Naive thymus-derived CD4-positive, alpha-beta T cell (primary cell): ENCODE data around the gene NLGN2. TPM values are rescaled to one million over a fixed set of nuclear protein-coding genes. Genes with fewer than 3 reads are reported as not detected.
A peak's percentile ranks its signal among the peaks of the same experiment; 100 is the strongest.

Experiments used
- ATAC-seq: fragments of 150-1000 bp; cut with Tn5 transposase; 2 replicates; pipeline ENCODE4 v1.10.0; 2021; ENCODE audit warnings: mild to moderate bottlenecking, moderate library complexity
- CTCF ChIA-PET: fragments of 350-600 bp; sonication (Branson Sonifier 250); formaldehyde crosslinking; loops from one replicate; lab custom pipeline; 2021; ENCODE audit warnings: antibody characterized with exemption; lab: Charles Lee
- POLR2A ChIA-PET: fragments of 350-600 bp; sonication (Branson Sonifier 250); formaldehyde crosslinking; loops from one replicate; lab custom pipeline; 2021; ENCODE audit warnings: antibody characterized with exemption, inconsistent platforms; lab: Charles Lee
- DNase-seq, 9 donors: peaks; one replicate each; pipeline versions ENCODE4 v3.0.0 to v3.0.0-alpha.2; 2020 to 2022; ENCODE audit warnings: mixed read lengths in 1 of 9
- H3K27ac ChIP-seq: one replicate; pipeline ENCODE4 v1.7.0; 2013; ENCODE audit warnings: mild to moderate bottlenecking, low read depth, low read length, moderate library complexity
- H3K27me3 ChIP-seq, 2 donors: one replicate each; pipeline ENCODE4 v1.7.0; 2013; ENCODE audit warnings: low read length in 2 of 2, mild to moderate bottlenecking in 2 of 2, moderate library complexity in 2 of 2; ENCODE audit not compliant: control insufficient read depth in 2 of 2, insufficient read depth in 2 of 2
- H3K36me3 ChIP-seq, 3 experiments: 1 replicate in 2 of 3; 2 replicates in 1 of 3; pipeline ENCODE4 v1.7.0; 2013; ENCODE audit warnings: low read length in 3 of 3, mild to moderate bottlenecking in 3 of 3, moderate library complexity in 1 of 3; ENCODE audit not compliant: insufficient read depth in 3 of 3, control insufficient read depth in 2 of 3
- H3K4me1 ChIP-seq, 2 donors: one replicate each; pipeline ENCODE4 v1.7.0; 2013; ENCODE audit warnings: low read length in 2 of 2, mild to moderate bottlenecking in 2 of 2, moderate library complexity in 1 of 2; ENCODE audit not compliant: control insufficient read depth in 2 of 2, insufficient read depth in 2 of 2
- H3K4me3 ChIP-seq: 2 replicates; pipeline ENCODE4 v1.7.0; 2013; ENCODE audit warnings: mild to moderate bottlenecking, low read length
- H3K9me3 ChIP-seq, 3 experiments: 1 replicate in 2 of 3; 2 replicates in 1 of 3; pipeline ENCODE4 v1.7.0; 2013; ENCODE audit warnings: low read length in 3 of 3; ENCODE audit not compliant: control insufficient read depth in 2 of 3
- H3K27ac Mint-ChIP-seq, 9 donors: one replicate each; pipeline ENCODE4 v1.8.0; 2020 to 2022; ENCODE audit warnings: mixed read lengths in 9 of 9, mild to moderate bottlenecking in 8 of 9, moderate library complexity in 5 of 9, inconsistent platforms in 2 of 9
- H3K27me3 Mint-ChIP-seq, 5 donors: one replicate each; pipeline ENCODE4 v1.8.0; 2021 to 2022; ENCODE audit warnings: mixed read lengths in 5 of 5, mild to moderate bottlenecking in 1 of 5
- H3K36me3 Mint-ChIP-seq, 5 donors: one replicate each; pipeline ENCODE4 v1.8.0; 2020 to 2022; ENCODE audit warnings: mixed read lengths in 5 of 5, mild to moderate bottlenecking in 3 of 5, inconsistent platforms in 1 of 5
- H3K4me1 Mint-ChIP-seq, 7 donors: one replicate each; pipeline ENCODE4 v1.8.0; 2020 to 2022; ENCODE audit warnings: mixed read lengths in 7 of 7, mild to moderate bottlenecking in 3 of 7, inconsistent platforms in 1 of 7
- H3K4me3 Mint-ChIP-seq, 10 donors: one replicate each; pipeline ENCODE4 v1.8.0; 2020 to 2022; ENCODE audit warnings: mild to moderate bottlenecking in 10 of 10, mixed read lengths in 10 of 10, moderate library complexity in 6 of 10, inconsistent platforms in 2 of 10
- H3K9me3 Mint-ChIP-seq, 11 donors: one replicate each; pipeline ENCODE4 v1.8.0; 2020 to 2022; ENCODE audit warnings: mixed read lengths in 11 of 11, mild to moderate bottlenecking in 4 of 11, inconsistent platforms in 1 of 11, moderate library complexity in 1 of 11
- intact Hi-C, 2 donors: fragments of 100-400 bp; cut with micrococcal nuclease; formaldehyde crosslinking; loops; one replicate each; pipeline ENCODE4 v1.15.1; 2023
- polyA plus RNA-seq, 2 donors: library from polyadenylated mRNA; unstranded; fragments of 300-500 nt; fragmentation: Illumina TruSeq; gene quantifications; one replicate each; pipeline ENCODE4 v1.2.3, GENCODE V29; 2021
- total RNA-seq, 6 experiments: library from RNA in 5 of 6; stranded (reverse) in 5 of 6; gene quantifications; 1 replicate in 5 of 6; 2 replicates in 1 of 6; pipeline ENCODE4 v1.2.3 and lab custom pipeline; 2021 to 2026

NLGN2 gene
- total and polyA plus RNA-seq, 7 experiments from 2014 or later = 0.20 to 17.8 (median 8.6) TPM

DNA sequence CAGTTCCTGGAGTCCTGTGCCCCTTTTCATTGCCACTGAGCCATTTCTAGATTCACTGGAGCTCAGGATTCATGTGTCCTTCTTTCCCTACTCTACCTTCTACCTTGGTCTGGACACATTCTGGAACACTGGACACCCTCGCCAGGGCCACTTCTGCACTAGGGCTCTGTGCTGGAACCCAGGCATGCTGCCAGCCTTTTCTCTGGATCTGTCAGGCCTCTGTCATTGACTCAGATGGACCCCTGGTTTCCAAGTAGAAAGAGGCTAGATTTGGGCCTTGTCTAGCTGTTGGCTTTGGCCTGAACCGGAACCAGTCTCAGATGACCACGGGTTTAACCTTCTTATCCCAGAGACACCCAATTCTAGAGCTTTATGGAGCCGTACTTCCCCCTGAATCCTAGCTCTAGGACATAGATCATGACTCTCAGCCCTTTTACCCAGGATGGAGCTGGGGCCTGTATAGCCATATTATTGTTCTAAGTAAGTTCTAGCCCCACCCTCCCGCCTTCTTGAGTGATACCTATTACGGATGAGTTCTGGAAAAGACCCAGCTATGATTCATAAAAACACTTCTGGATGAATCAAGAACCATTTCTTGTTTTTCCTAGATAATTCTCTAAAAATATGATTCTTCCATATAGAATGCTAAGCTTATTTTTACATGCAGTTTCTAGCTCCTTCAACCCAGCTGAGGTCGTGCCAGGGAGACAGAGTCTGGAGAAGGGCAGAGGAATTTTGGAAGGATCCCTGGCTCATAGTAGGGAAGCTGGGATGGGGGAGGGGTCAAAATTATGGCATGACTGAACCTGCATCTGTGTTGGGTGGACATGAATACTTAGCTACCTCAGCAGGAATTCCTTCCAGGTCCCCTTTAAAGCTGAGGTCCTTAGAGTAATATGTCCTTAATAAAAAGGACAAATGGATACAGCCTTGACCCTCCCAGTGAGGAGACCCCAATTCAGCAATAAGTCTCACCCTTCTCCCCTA is 36.1 kb downstream of the NLGN2 start:
- H3K36me3 Mint-ChIP-seq = peaks cover 0 to 41% (median 5%) of the 10 kb centered on the region in 5 donors
- H3K27ac Mint-ChIP-seq = no peak overlapping the region
- intact Hi-C loops = no loop called here
- peaks cover 13 to 34% of the 10 kb centered on the region in 2 donors for H3K27me3 ChIP-seq
- peaks cover 4 to 37% of the 10 kb centered on the region in 2 donors for H3K4me1 ChIP-seq
- H3K4me1 Mint-ChIP-seq = peaks cover 27 to 47% (median 38%) of the 10 kb centered on the region in 7 donors
- H3K36me3 ChIP-seq = no peaks in the 10 kb centered on the region
- ATAC-seq (no peak), DNase-seq (no peak)
- ChIA-PET CTCF (interaction anchor here (0.5 to 1.4 kb wide), 4 partner anchors 75 to 172 kb away, joined by 3 to 5 read pairs (median 4); no protein-coding TSS in a partner anchor), POLR2A (interaction anchor here (0.7 to 7.5 kb wide), 5 partner anchors 7 to 41 kb away, joined by 3 to 79 read pairs (median 35); partner anchors contain the start of genes POLR2A, TMEM102 and ZBTB4)
- H3K27me3 Mint-ChIP-seq = peaks cover 49 to 72% (median 64%) of the 10 kb centered on the region in 5 donors
- H3K9me3 Mint-ChIP-seq = peaks cover 0 to 7% (median 0%) of the 10 kb centered on the region in 11 donors
- no peak overlapping the region for H3K27ac ChIP-seq
- no peak overlapping the region for H3K4me3 ChIP-seq
- H3K9me3 ChIP-seq = no peaks in the 10 kb centered on the region
- H3K4me3 Mint-ChIP-seq = peak overlapping the region in 4 of 10 donors; percentile 16 to 89 (median 48)

DNA sequence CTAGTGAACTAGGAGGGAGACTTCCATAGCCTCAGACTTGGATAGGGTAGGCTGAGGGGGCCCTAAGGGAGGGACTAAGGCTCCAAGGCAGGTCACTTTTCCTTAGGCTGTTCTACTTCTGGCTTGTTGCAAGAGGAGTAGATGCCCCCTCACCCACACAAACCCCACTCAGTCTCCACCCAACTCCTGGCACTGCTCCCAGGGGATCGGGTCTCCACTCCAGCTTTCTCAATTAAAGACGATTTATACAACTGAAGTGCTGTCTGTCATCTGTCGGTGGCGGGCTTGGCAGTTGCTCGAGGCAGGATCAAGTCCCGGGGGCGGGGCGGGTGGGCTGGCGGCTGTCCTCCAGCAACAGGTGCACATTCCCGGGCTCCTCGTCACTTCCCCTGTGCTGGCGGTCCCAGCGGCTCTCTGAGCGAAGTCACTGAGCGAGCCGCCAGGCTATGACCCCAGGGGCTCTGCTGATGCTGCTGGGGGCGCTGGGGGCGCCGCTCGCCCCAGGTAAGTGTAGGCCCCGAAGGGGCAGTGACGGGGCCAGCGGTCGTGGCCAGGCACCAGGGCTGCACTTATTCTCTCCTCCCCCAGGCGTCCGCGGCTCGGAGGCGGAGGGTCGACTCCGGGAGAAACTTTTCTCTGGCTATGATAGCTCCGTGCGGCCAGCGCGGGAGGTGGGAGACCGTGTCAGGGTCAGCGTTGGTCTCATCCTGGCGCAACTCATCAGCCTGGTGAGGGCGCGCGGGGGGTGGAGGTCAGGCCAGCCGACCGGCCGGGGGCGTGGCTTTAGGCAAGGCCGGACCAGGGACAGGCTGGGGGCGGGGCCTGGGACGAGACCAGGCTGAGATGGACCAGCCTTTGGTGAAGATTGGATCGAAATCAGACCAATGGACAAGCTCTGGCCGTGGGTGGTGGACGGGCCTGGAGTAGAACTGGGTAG is 37.3 kb downstream of the NLGN2 start, which contains the start of gene CHRNB1:
CHRNB1 (plus strand) TSS at position 380 of the 937 bp plus-strand sequence; CDS start at position 447, 67 bp downstream.
- intact Hi-C loops = loop anchor here in 1 of 2 donors (1.0 kb wide), 1 partner anchor 10 kb away; no protein-coding TSS in a partner anchor
- CTCF ChIA-PET = interaction anchor here (0.8 to 1.5 kb wide), 4 partner anchors 8 to 116 kb away, joined by 3 to 5 read pairs (median 4); no protein-coding TSS in a partner anchor
- Histone ChIP-seq H3K4me3 (peak within 1 kb of the TSS; percentile 30), H3K36me3 (no peaks in the 10 kb centered on the region), H3K27me3 (peaks cover 9 to 34% of the 10 kb centered on the region in 2 donors), H3K9me3 (no peaks in the 10 kb centered on the region), H3K27ac (no peak within 1 kb of the TSS), H3K4me1 (peaks cover 4 to 28% of the 10 kb centered on the region in 2 donors)
- ATAC-seq (peak; percentile 74), DNase-seq (peak in 2 of 9 donors; percentile 23 to 49)
- peak within 1 kb of the TSS; percentile 75 to 89 (median 84) for H3K4me3 Mint-ChIP-seq
- H3K27me3 Mint-ChIP-seq = peaks cover 44 to 68% (median 58%) of the 10 kb centered on the region in 5 donors
- POLR2A ChIA-PET = interaction anchor here (0.6 to 7.5 kb wide), 8 partner anchors 8 to 113 kb away, joined by 3 to 79 read pairs (median 11); partner anchors contain the start of genes POLR2A, TMEM102 and ZBTB4
- peaks cover 23 to 39% (median 32%) of the 10 kb centered on the region in 7 donors for H3K4me1 Mint-ChIP-seq
- H3K9me3 Mint-ChIP-seq = peaks cover 0 to 5% (median 0%) of the 10 kb centered on the region in 11 donors
- peak within 1 kb of the TSS in 5 of 9 donors; percentile 26 to 90 (median 39) for H3K27ac Mint-ChIP-seq
- peaks cover 0 to 41% (median 6%) of the 10 kb centered on the region in 5 donors for H3K36me3 Mint-ChIP-seq

DNA sequence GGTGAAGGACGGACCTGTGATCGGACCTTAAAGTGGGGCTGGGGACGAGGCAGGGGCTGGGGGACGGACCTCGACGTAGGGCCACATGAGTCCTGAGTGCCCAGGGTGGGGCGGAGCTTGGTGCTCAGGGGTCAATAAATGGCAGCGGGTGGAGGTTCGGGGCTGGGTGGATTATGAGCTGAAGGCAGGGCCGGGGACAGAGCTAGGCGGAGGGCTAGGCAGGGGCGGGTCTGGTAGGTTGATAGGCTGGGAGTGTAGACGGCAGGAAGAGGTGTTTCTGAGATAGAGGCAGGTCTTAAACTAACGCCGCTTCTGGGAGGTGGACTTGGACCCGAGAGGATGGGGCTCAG is 37.9 kb downstream of the NLGN2 start:
- H3K4me3 ChIP-seq = peak overlapping the region; percentile 30
- H3K27ac Mint-ChIP-seq = peak overlapping the region in 5 of 9 donors; percentile 26 to 90 (median 39)
- peak in 5 of 9 donors; percentile 35 to 52 (median 41) for DNase-seq
- H3K27ac ChIP-seq = no peak overlapping the region
- intact Hi-C loops = loop anchor here in 1 of 2 donors (1.0 kb wide), 1 partner anchor 10 kb away; no protein-coding TSS in a partner anchor
- ChIA-PET POLR2A (interaction anchor here (0.6 to 7.5 kb wide), 11 partner anchors 9 to 131 kb away, joined by 3 to 79 read pairs (median 3); partner anchors contain the start of genes POLR2A, SENP3, TMEM102 and ZBTB4), CTCF (interaction anchor here (0.6 to 1.5 kb wide), 6 partner anchors 8 to 207 kb away, joined by 3 to 5 read pairs (median 3); no protein-coding TSS in a partner anchor)
- peaks cover 9 to 31% of the 10 kb centered on the region in 2 donors for H3K27me3 ChIP-seq
- H3K4me3 Mint-ChIP-seq = peak overlapping the region; percentile 75 to 89 (median 84)
- no peaks in the 10 kb centered on the region for H3K36me3 ChIP-seq
- H3K4me1 ChIP-seq = peaks cover 4 to 22% of the 10 kb centered on the region in 2 donors
- H3K27me3 Mint-ChIP-seq = peaks cover 39 to 63% (median 52%) of the 10 kb centered on the region in 5 donors
- peak; percentile 77 for ATAC-seq
- H3K36me3 Mint-ChIP-seq = peaks cover 0 to 44% (median 6%) of the 10 kb centered on the region in 5 donors
- H3K9me3 Mint-ChIP-seq = peaks cover 0 to 5% (median 0%) of the 10 kb centered on the region in 11 donors
- H3K9me3 ChIP-seq = no peaks in the 10 kb centered on the region
- peaks cover 19 to 34% (median 26%) of the 10 kb centered on the region in 7 donors for H3K4me1 Mint-ChIP-seq

DNA sequence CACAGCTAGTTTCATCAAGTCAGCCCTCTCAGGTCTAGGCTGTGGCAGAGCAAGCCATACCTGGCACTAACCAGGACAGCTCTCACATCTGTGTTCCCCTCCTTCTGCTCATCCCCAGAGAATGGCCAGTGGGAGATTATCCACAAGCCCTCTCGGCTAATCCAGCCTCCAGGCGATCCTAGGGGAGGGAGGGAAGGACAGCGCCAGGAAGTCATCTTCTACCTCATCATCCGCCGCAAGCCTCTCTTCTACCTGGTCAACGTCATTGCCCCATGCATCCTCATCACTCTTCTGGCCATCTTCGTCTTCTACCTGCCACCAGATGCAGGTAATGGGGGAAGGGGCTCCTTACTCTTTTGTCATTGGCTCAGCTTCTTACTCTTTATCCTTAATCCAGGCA is 40.8 kb downstream of the NLGN2 start:
- Histone ChIP-seq H3K4me1 (peaks cover 4 to 17% of the 10 kb centered on the region in 2 donors), H3K27ac (no peak overlapping the region), H3K27me3 (peaks cover 5 to 17% of the 10 kb centered on the region in 2 donors), H3K9me3 (no peaks in the 10 kb centered on the region), H3K4me3 (no peak overlapping the region), H3K36me3 (no peaks in the 10 kb centered on the region)
- Mint-ChIP-seq H3K27ac (peak overlapping the region in 1 of 9 donors; percentile 2), H3K9me3 (peaks cover 0 to 5% (median 0%) of the 10 kb centered on the region in 11 donors), H3K27me3 (peaks cover 24 to 38% (median 30%) of the 10 kb centered on the region in 5 donors), H3K36me3 (peaks cover 0 to 37% (median 6%) of the 10 kb centered on the region in 5 donors), H3K4me3 (no peak overlapping the region), H3K4me1 (peaks cover 19 to 37% (median 29%) of the 10 kb centered on the region in 7 donors)
- ATAC-seq = no peak
- ChIA-PET POLR2A (interaction anchor here (5.5 to 6.1 kb wide), 2 partner anchors 12 to 36 kb away, joined by 35 to 43 read pairs; partner anchors contain the start of genes POLR2A and TMEM102), CTCF (interaction anchor here (1.0 kb wide), 1 partner anchor 13 kb away, joined by 3 read pairs; the partner anchor contains the start of gene TMEM102)
- intact Hi-C loops = no loop called here
- no peak for DNase-seq

DNA sequence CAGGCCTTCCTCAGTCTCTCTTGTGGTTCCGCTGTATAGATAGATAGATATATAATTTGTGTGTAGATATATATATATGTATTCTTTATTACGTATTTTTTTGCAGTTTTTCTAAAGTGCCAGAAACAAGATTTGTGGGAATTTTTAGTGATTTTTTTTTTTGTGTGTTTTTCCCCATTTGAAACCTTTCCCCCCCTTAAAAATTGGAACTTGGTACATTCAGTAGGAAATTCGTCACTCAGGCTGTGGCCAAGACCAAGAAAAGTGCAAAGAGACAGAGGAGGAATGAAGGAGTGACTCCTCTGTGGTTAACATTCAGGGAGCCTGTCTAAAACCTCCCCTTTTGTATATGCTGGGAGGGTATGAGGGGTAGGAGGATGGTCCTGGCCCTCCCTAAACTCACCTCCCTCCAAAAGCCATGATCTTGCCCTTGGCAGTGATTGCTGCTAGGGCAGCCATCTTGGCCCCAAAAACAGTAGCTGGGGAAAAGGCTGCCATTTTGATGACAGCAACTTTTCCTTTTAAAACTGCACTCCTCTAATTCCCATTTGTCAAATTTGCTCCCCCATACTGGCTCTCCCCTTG is 52.4 kb downstream of the NLGN2 start:
- Mint-ChIP-seq H3K36me3 (peaks cover 0 to 25% (median 4%) of the 10 kb centered on the region in 5 donors), H3K4me1 (peaks cover 4 to 31% (median 25%) of the 10 kb centered on the region in 7 donors), H3K27me3 (no peaks in the 10 kb centered on the region), H3K27ac (peak overlapping the region in 1 of 9 donors; percentile 36), H3K9me3 (peaks cover 0 to 4% (median 0%) of the 10 kb centered on the region in 11 donors), H3K4me3 (no peak overlapping the region)
- Histone ChIP-seq H3K36me3 (peaks cover 0 to 29% (median 5%) of the 10 kb centered on the region in 3 experiments), H3K4me1 (peaks cover 8 to 9% of the 10 kb centered on the region in 2 donors), H3K9me3 (no peaks in the 10 kb centered on the region), H3K27ac (no peak overlapping the region), H3K4me3 (no peak overlapping the region), H3K27me3 (no peaks in the 10 kb centered on the region)
- ATAC-seq (no peak), DNase-seq (no peak)
- intact Hi-C loops = loop anchor here in 1 of 2 donors (5.0 kb wide), 1 partner anchor 68 kb away; the partner anchor contains the start of gene PLSCR3
- ChIA-PET CTCF (interaction anchor here (0.6 kb wide), 1 partner anchor 669 kb away, joined by 3 read pairs; no protein-coding TSS in a partner anchor), POLR2A (interaction anchor here (0.6 to 13.7 kb wide), 4 partner anchors 16 to 100 kb away, joined by 3 to 199 read pairs (median 12); partner anchors contain the start of genes POLR2A, SLC35G6 and ZBTB4)
